GM21717 (cell line): ENCODE results near the gene CAMK2A.
"Not testable (repeated sequence)": the region's sequence is repeated elsewhere in the genome, so short reads cannot be mapped to it uniquely, and the experiment has no call there.

ENCODE experiments used
- ATAC-seq: cut with Tn5 transposase; IDR thresholded peaks from one replicate; pipeline ENCODE4 v1.9.1; 2021; ENCODE audit warnings: mild to moderate bottlenecking, moderate library complexity; ENCODE audit not compliant: unreplicated experiment

Gene CAMK2A

DNA sequence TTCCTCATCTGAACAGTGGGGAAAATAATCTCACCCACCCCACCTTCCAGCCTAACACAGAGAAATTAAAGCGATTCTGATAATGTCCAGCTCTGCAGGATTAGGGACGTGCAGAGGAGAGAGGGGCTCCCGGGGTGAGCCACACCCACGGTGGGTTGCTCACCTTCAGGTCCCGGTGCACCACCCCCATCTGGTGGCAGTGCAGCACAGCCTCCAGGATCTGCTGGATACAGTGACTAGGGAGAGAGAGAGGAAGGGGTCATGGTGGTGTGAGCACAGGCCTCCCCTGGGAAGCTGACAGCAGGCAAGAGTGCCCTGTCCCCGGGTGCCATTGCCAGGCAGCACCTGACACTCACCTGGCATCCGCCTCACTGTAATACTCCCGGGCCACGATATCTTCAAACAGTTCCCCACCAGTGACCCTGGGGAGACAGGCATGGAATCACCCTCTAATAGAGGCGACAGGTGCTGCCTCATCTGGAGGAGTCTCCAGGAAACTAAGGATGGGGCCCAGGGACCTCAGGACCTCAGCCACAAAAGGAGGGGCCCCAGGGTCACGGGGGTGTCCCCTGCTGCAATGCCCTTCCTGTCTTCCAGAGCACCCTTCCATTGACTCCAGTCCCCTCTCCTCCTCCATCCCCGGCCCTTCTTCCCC, 33.0 kb downstream of the CAMK2A start:
- no peak for ATAC-seq

DNA sequence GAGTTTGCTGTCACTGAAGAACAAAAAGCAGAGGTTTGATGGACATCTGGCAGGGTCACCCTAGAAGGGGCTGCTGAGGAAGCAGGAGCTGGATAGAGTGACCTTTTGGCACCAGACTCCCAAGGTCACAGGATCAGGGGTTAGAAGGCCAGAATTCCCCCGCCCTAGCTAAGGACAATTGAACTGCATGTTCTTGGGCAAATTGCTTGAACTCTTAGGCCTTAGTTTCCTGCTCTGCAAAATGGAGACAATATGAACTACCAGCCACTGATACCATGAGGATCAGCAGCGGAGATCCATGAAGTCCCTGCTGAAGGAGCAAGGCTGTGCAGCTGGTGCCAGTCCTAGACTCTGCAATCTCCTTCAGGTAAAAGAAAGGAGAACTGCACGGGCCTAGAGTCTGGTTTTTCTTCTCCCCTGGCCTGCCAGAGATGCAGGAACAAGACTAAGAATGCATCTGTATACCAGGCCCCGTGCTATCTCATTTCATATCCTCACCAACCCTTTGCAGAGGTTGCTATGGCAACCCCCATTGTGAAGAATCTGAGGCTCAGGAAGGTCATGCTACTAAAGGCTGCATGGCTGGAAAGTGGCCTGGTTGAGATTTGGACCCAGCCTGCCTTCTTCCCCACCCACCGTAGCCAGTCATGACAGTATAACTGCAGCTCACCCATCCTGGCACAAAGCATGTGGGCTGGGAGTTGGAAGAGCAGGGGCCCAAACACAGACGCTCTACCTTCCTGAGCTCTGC, 33.7 kb downstream of the CAMK2A start:
- no peak for ATAC-seq

DNA sequence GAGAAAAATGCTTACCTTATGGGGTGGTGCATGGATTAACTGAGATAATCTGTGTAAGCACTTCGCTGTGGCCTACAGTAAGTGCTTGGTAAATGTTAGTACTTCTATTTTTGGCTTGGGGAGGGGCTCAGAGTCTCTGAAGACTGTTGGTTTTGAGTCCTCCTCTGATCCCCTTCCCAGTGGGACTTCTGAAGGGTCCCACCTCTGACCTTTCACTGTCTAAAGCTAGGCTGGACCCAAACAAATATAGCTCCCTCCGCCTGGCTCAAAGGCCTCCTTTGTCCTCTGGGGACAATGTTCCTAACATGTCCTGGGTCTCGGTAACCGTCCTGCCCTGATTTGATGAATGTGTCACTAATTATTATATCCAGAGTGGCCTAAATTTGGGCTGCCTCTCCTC, 34.8 kb downstream of the CAMK2A start:
- no peak for ATAC-seq

DNA sequence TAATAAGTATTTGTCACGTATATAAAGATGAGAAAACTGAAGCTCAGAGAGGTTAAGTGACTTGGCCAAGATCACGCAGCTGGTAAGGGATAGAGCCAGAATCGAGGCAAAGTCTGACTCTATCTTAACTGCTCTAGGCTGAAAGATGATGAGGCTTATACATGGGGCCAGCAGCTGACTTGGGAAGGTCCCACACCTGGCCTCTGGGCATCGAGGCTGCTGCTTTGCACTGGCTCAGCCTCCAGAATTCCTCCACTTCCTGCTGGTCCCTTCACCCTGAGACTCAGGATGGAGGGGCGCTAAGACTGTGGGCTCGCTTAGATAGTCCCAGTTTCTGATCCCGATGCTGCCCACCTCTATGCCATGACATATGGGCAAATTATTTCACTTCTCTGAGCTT, 35.2 kb downstream of the CAMK2A start:
- no peak for ATAC-seq

DNA sequence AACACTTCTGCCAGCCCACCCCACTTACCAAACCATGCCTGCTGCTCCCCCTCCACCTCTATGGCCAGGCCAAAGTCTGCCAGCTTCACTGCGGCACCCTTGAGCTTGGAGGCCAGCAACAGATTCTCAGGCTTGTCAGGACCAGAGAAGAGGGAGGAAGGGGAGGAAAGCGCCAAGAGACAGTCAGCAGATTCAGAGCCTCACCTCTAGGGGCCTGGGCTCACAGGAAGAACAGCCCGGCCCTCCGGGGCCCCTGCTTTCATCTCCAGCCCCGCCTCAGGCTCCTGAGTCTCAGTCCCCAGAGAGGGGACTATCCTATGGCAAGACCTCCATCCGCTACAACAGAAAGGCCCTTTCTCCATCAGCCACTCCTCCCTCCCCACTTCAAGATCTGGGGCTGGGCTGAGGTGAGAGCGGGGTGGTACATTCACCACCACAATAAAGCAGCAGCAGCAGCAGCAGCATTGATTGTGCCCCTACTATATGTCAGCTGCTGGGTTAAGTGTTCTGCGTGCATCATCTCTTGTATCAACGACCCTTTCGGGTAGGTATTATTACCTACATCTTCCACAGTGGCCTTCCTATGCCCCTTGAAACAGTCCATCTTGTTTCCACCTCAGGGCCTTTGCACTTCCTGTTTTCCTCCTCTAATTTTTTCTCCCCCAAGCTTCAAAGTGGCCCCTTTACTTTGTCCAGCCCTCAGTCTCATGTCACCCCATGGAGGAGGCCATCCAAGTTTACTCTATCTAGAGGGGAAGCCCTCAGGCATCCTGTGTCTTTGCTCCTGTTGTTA, 36.0 kb downstream of the CAMK2A start:
- no peak for ATAC-seq

DNA sequence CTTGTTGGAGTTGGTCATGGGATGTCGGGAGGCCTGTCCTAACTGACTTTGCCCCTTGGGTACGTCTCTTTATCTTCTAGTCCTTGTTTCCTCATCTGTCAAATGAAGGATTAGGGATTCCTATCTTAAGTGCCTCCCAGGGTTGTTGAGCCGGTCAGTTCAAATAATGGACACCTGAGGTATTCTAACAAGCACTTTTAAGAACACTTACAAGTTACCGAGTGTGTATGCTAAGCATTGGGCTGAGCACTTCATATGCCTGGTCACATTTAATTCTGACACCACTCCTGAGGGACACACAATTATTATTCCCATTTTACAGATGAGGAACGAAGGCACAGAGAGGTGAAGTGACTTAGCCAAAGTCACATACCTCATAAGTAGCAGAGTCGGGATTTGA, 37.1 kb downstream of the CAMK2A start:
- no peak for ATAC-seq

DNA sequence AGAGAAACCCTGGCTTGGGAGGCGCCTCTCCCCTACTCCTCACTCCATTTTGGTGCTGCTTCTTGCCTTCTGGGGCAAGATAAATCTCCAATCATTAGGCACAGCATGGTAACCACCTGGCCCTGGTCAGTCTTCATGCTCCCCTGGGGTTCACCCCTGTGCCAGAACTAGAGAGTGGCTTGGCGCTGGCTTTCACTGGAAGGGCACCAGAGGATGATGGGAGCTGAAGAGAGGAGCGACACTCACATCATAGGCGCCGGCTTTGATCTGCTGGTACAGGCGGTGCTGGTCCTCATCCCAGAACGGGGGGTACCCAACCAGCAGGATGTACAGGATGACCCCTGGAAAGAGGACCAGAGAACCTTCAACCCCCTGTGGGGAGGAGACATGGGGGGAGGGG, 38.1 kb downstream of the CAMK2A start:
- no peak for ATAC-seq

DNA sequence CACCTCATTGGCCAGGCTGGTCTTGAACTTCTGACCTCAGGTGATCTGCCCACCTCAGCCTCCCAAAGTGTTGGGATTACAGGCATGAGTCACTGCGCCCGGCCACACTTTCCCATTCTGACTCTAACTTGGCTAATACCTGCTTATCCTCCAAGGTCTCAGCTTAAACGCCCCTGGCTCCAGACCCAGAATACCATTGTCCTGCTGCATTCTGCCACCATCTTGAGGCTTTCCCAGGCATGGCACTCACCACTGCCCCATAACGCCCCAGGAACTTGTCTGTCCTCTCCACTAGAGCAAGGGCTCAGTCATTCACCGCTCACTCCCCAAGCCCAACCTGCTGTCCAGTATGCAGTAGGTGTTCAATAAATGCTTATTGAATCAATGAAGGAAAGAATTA, 39.8 kb downstream of the CAMK2A start:
- no peak for ATAC-seq

DNA sequence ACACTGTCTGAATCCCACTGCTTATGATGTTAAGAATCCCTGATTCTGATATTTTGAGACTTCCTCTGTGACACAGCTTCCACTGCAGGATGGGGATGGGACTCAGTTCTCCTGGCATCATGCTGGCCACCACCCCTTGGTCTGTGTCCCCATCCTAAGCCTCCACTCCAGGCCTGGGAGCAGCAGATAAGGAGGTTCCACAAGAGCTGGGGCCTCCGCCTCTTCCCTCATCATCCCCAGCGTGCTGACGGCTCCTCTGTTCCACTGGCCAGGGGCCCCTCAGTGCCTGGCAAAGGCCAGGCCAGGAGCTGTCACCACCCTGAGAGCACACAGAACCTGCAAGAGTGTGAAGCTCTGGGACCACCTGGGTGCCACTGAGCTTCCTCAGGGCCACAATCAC, 40.6 kb downstream of the CAMK2A start:
- no peak for ATAC-seq

DNA sequence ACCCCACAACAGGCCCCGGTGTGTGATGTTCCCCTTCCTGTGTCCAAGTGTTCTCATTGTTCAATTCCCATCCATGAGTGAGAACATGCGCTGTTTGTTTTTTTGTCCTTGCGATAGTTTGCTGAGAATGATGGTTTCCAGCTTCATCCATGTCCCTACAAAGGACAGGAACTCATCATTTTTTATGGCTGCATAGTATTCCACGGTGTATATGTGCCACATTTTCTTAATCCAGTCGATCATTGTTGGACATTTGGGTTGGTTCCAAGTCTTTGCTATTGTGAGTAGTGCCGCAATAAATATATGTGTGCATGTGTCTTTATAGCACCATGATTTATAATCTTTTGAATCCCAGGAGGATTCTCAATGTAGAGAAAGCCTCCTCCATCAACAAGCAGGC, 41.1 kb downstream of the CAMK2A start:
- ATAC-seq = not testable (repeated sequence)

DNA sequence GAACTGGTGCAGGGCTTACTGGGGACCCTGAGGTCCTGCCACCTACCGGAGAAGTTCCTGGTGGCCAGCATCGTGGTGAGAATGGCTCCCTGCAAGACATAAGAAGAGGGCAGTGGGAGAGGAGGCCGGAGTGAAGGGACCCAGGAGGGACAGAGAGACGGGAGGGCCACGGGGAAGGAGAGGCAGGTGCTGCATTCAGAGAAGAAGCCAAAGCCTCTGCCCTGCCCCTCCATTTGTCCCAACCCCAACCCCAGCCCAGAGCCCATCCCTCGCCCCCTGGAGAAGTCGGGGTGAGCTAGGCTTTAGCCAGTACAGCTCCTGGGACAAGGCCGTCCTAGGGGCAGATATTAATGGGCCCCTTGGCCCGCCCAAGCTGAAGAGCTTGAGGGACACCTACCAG, 41.8 kb downstream of the CAMK2A start:
- ATAC-seq = no peak

DNA sequence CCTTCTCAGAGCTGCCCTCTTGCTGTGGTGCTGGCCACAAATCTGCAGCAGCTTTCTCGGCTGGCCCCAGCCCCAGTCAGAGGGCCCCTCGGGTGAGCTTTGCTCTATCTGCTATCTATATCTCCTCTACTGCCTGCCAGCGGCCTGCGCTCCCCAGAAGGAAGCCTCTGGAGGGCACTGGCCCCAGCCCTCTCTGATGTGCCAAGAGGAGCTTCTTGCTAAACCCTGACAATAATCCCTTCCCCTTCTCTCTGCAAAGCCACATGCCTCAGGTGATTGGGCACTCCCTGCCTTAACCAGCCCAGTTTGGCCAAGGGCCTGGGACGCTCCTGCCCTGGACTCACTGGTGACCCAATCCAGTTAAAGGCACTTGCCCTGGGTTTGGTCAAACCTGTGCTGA, 42.7 kb downstream of the CAMK2A start:
- no peak for ATAC-seq

DNA sequence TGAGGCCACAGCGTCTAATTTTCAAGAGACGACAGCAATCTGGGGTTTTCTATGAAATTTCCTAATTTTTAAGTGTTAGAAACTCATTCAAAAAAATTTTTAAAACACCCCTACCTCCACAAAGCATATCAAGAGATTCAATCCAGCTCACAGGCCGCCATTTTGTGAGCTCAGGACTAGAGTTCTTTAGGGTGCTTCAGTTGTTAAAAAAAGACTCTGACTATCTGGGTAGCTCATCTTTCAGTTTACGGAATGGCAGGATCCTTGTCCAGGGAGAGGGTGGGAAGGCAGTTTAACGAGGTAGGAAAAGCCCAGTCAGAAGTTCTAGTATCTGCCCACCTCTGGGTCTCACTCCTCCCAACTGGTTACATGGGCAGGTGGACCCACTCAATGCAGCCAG, 43.1 kb downstream of the CAMK2A start:
- ATAC-seq = no peak

DNA sequence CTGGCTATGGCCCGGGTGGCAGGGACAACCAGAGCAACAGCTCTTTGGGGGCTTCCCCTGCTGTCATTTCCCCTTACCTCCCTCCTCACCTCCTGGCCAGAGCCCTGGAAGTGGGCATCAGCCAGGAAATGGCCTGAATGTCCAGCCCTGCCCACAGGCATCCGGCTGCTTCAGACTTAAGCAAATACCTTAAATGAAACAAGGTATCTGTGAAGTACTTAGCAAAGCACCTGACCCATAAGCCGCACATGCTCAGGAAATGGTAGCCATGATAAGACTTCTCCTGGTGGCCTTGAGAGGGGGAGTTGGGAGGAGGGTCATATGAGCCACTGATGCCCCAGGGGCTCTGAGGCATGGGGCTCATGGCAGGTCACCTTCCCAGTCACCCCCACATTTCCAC, 43.8 kb downstream of the CAMK2A start:
- ATAC-seq = no peak

DNA sequence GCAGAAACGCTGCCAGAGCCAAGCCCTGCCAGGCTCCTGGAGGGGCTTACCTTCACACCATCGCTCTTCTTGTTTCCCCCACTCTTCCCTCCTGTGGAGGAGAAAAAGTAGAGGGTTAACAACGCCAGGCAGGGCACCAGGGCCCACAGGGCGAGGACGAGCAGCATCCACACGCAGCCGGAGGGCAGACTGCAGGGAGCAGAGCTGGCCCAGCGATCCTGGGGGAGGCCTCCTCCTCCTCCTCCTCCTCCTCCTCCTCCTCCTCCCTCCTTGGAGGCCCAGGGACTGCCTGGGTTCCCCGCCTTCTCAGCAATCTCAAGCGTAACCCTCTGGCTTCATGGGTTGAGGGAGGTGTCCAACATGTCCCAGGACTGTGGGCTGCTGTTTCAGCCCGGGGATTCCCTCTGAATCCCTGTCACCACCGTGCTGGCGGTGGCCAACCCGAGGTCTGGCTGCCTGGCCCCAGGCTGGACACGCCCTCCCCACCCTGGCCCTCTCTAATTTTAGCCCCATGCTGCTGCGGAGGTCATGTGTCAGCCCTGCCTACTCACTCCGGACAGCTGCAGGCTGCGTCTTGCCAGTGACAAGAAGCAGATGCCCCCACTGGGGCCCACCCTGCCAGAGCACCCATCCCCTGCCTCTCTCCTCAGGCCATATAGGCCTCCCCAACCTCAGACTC, 44.3 kb downstream of the CAMK2A start:
- ATAC-seq = no peak

DNA sequence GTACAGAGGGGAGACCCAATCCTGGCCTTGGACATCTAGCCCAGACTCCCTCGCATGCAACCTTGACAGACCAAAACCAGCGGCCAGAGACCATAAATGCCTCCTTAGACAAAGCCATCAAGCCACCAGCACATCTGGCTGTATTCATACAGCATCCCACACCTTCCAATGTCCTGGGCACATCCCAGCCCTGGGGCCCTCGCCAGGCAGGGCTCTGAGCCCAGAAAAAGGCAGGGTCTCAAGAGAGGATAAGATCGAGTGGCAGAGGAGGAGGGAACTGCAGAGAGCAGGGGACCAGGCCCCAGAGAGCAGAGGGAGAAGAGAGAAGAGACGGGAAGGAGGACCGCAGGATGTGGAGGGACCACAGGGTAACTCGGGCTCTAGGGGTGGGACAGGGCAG, 45.4 kb downstream of the CAMK2A start:
- ATAC-seq = no peak

DNA sequence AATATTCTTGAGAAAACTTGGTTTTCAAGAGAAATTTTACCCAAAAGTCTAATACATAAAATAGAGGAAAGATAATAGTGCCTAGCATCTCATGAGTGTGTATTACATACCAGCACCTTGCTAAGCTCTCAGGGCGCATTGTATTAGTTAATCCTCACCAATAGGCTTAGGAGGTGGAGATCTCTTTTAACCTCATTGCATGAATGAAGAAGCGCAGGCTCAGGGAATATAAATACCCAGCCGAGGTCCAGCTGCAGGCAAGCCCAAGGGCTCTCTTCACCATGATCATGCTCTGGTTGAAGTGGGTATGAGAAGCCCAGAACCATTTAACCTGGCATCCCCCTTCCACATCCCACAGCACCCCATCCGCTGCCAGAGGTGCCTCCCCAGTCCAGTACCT, 46.0 kb downstream of the CAMK2A start:
- no peak for ATAC-seq

DNA sequence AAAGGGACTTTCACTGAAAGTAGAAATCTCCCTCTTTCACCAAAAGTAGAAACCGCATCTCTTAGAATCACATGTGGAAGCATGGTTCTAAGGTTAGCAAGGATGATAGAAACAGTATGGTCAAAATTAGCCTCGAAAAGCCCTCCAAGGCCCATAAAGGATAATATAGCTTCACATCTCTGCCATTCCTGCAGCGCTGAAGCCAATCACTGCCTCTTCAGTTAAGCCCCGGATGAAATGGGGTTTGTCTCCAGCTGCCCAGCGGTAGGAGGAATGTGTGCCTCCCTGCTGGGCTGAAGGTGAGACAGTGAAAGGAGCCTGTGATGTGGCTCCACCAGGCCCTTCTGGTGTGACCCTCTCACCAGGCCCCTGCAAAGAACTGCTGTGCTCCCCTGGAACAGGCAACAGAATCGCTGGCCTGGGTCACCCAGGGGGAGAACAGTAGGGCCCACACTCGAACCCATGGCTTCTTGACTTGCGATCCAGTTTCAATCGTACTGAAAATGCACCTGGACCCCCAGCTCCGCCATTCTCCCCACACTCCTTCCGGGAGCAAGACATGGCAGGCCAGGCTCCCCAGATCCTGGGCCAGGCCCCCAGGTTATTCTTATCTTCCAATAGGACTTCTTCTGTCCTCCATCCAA, 47.2 kb downstream of the CAMK2A start:
- no peak for ATAC-seq

DNA sequence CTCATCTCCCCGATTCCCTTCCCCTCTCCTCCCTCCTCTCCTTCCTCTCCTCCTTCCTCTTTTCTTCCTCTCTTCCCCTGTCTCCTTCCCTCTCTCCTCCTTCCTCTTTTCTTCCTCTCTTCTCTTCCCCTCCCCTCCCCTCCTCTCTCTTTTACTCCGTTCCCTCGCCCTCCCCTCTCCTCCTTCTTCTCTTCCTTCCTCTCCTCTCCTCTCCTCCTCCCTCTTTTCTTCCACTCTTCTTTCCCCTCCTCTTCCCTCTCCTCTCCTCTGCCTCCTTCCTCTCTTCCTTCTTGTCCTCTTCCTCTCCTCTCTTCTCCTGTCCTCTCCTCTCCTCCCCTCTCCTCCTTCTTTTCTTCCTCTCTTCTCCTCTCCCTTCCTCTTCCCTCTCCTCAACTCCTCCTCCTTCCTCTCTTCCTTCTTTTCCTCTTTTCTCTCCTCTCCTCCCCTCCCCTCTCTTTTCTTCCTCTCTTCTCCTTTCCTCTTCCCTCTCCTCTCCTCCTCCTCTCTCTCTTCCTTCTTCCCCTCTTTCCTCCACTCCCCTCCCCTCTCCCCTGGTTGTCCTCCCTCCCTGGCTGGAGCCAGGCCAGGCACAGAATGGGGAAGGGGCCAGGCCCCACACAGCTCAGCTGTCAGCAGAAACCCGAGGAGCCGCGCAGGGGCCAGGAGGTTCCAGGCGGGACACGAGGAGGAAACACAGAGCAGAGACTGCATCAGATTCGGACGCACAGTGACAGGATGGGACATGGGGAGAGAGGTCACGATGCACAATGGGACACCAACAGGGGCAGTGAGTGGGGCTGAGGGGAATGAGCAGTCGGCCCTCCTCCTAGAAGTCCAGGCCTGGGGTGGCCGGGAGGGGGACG, 48.0 kb downstream of the CAMK2A start:
- ATAC-seq = no peak

DNA sequence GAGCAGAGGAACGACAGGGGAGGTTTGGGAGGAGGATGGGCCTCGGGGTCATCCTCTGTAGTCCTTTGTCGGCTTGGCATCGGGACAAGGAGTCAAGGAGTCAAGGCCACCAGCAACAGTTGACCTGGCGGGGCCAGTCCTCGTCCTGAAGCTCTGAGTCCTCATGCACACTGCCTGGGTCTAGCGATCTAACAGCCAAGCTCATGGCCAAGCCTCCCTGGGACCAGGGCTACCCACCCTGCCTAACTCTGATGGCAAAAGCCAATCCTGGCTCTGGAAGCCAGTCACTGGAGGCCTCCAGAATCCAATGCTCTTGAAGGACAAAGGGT, 49.8 kb downstream of the CAMK2A start:
- no peak for ATAC-seq
